Middle frontal gyrus (tissue), 1 donor: ENCODE data around the gene CFAP157.

Experiments used
- DNase-seq: peaks from one replicate; pipeline ENCODE4 v3.0.0-alpha.2; 2015; ENCODE audit warnings: low spot score; ENCODE audit errors: extremely low spot score

CFAP157 gene

GRCh38 chr9:127692071-127692470 is 14.7 kb upstream of the CFAP157 start:
- DNase-seq, result no peak

GRCh38 chr9:127693143-127693542 is 13.6 kb upstream of the CFAP157 start:
- no peak for DNase-seq

- no peak for DNase-seq
These were observed 13.1 kb upstream of the CFAP157 start for GRCh38 chr9:127693697-127694096.

GRCh38 chr9:127694890-127695720 is 11.7 kb upstream of the CFAP157 start:
- DNase-seq, result no peak

GRCh38 chr9:127697575-127697974 is 9.2 kb upstream of the CFAP157 start:
- no peak for DNase-seq

- DNase-seq, result no peak
These were observed 8.4 kb upstream of the CFAP157 start for GRCh38 chr9:127698386-127698785.

- peak; percentile 99 for DNase-seq
These were observed 7.7 kb upstream of the CFAP157 start for GRCh38 chr9:127698985-127699670.

- DNase-seq, result no peak
These were observed 6.6 kb upstream of the CFAP157 start for GRCh38 chr9:127700140-127700539.

GRCh38 chr9:127700594-127701255 is 6.1 kb upstream of the CFAP157 start:
- no peak for DNase-seq

GRCh38 chr9:127703289-127703946 is 3.4 kb upstream of the CFAP157 start:
- DNase-seq, result no peak

GRCh38 chr9:127705577-127706379 is 1.0 kb upstream of the CFAP157 start:
- DNase-seq, result no peak

- no peak for DNase-seq
These were observed 978 bp downstream of the CFAP157 start for GRCh38 chr9:127707766-127708165.

GRCh38 chr9:127708952-127709587 is 2.3 kb downstream of the CFAP157 start:
- no peak for DNase-seq

- DNase-seq, result no peak
These were observed 3.5 kb downstream of the CFAP157 start for GRCh38 chr9:127710204-127710783.

- DNase-seq, result no peak
These were observed 4.5 kb downstream of the CFAP157 start for GRCh38 chr9:127711226-127711701.

GRCh38 chr9:127711831-127712274 is 5.1 kb downstream of the CFAP157 start:
- DNase-seq, result no peak

- DNase-seq, result no peak
These were observed 5.6 kb downstream of the CFAP157 start for GRCh38 chr9:127712371-127712770.

- no peak for DNase-seq
These were observed 6.1 kb downstream of the CFAP157 start for GRCh38 chr9:127712867-127713266.

GRCh38 chr9:127714020-127714750 is 7.4 kb downstream of the CFAP157 start:
- no peak for DNase-seq
